ENCODE results near the gene TACR3.

GRCh38 chr4:103757631-103758030, 37.8 kb upstream of the TACR3 start:
- TF ChIP-seq POLR2AphosphoS5 (IDR thresholded peaks at IDR 0.05; ENCODE audit: insufficient read depth, low read depth, low read length) (no peak), EZH2 (IDR thresholded peaks at IDR 0.05; ENCODE audit: borderline replicate concordance, low read depth, low read length, severe bottlenecking) (no peak), CTCF (IDR thresholded peaks at IDR 0.05; ENCODE audit: extremely low read depth in 1 of 2, insufficient read depth in 1 of 2, low read depth in 1 of 2, low read length in 2 of 2) (no peak), POLR2A (IDR thresholded peaks at IDR 0.05; ENCODE audit: low read depth, low read length) (no peak), MAX (IDR thresholded peaks at IDR 0.05; ENCODE audit: insufficient read depth, insufficient read length) (no peak)
